Measurements from ENCODE around the gene SLC25A5. TPM values are rescaled to one million over a fixed set of nuclear protein-coding genes. Genes with fewer than 3 reads are reported as not detected.

SLC25A5 gene
- total and polyA plus RNA-seq, 3 donors from 2014 or later, result 172 to 246 (median 177) TPM

GRCh38 chrX:119442286-119442685 is 26.0 kb upstream of the SLC25A5 start:
- Histone ChIP-seq H3K36me3 (ENCODE audit: low read depth, missing control alignments) (no peaks in the 10 kb centered on the region), H3K4me3 (no peak overlapping the region), H3K27ac (no peak overlapping the region), H3K4me1 (no peaks in the 10 kb centered on the region), H3K27me3 (no peaks in the 10 kb centered on the region), H3K9me3 (no peaks in the 10 kb centered on the region)
- TF ChIP-seq CTCF (IDR thresholded peaks at IDR 0.05) (no peak), POLR2A (IDR thresholded peaks at IDR 0.05) (no peak)
- WGBS, 2 donors, result 63 to 65% methylated on average over 2 of the region's 2 CpGs
- no peak for DNase-seq
- intact Hi-C loops (cut with DNase I; ENCODE audit: low total_unique reads), result no loop called here

DNA sequence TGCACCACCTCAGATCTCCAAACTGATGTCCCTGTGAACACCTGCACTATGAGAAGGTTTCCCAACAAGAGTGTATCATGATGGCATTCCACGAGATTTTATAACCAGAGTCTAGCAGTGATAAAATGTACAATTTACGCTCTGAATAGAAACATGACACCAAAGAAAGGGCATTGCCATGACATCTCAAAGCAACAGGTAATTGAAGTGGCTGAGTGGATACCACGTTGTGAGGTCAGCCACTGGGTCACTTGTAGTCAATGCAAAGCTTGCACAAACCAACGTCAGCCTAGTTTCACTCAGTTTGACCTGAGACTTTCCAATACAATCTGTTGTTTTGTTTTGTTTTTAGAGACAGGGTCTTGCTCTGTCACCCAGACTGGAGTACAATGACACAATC is 15.0 kb upstream of the SLC25A5 start:
- 57 to 59% methylated on average over 2 to 4 of the region's 4 CpGs for WGBS, 2 donors
- intact Hi-C loops (cut with DNase I; ENCODE audit: low total_unique reads), result no loop called here
- Histone ChIP-seq H3K27me3 (no peaks in the 10 kb centered on the region), H3K4me3 (no peak overlapping the region), H3K36me3 (ENCODE audit: low read depth, missing control alignments) (no peaks in the 10 kb centered on the region), H3K9me3 (no peaks in the 10 kb centered on the region), H3K4me1 (no peaks in the 10 kb centered on the region), H3K27ac (no peak overlapping the region)
- TF ChIP-seq POLR2A (IDR thresholded peaks at IDR 0.05), result no peak
- TF ChIP-seq CTCF (IDR thresholded peaks at IDR 0.05), result no peak
- no peak for DNase-seq

GRCh38 chrX:119455264-119455663 is 13.0 kb upstream of the SLC25A5 start:
- no peak for DNase-seq
- intact Hi-C loops (cut with DNase I; ENCODE audit: low total_unique reads), result no loop called here
- H3K9me3 ChIP-seq, result no peaks in the 10 kb centered on the region
- H3K27ac ChIP-seq, result no peak overlapping the region
- 92 to 100% methylated on average over 1 of the region's 1 CpG for WGBS, 2 donors
- TF ChIP-seq CTCF (IDR thresholded peaks at IDR 0.05) (no peak), POLR2A (IDR thresholded peaks at IDR 0.05) (no peak)
- H3K27me3 ChIP-seq, result no peaks in the 10 kb centered on the region
- H3K4me1 ChIP-seq, result no peaks in the 10 kb centered on the region
- no peaks in the 10 kb centered on the region for H3K36me3 ChIP-seq (ENCODE audit: low read depth, missing control alignments)
- no peak overlapping the region for H3K4me3 ChIP-seq

GRCh38 chrX:119459181-119459580 is 9.1 kb upstream of the SLC25A5 start:
- H3K4me1 ChIP-seq, result no peaks in the 10 kb centered on the region
- H3K4me3 ChIP-seq, result no peak overlapping the region
- intact Hi-C loops (cut with DNase I; ENCODE audit: low total_unique reads), result no loop called here
- no peaks in the 10 kb centered on the region for H3K36me3 ChIP-seq (ENCODE audit: low read depth, missing control alignments)
- no peak for DNase-seq
- H3K27ac ChIP-seq, result no peak overlapping the region
- no peaks in the 10 kb centered on the region for H3K9me3 ChIP-seq
- WGBS, 2 donors, result 96 to 97% methylated on average over 4 of the region's 4 CpGs
- H3K27me3 ChIP-seq, result no peaks in the 10 kb centered on the region
- TF ChIP-seq CTCF (IDR thresholded peaks at IDR 0.05), result no peak
- no peak for TF ChIP-seq POLR2A (IDR thresholded peaks at IDR 0.05)

DNA sequence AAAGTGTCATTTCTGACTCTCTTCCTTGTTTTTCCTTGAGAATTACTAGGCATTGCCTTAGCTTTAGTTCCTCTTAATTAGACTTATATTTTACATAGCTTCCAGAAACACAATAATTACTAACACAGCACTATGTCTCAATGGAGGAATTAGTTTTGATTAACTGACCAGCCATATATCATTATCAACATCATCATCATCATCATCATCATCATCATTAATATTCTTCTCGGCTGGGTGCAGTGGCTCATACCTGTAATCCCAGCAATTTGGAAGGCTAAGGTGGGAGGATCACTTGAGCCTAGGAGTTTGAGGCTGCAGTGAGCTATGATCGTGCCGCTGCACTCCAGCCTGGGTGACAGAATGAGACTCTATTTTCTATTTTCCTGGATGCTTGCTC is 2.7 kb upstream of the SLC25A5 start:
- TF ChIP-seq CTCF (IDR thresholded peaks at IDR 0.05) (no peak), POLR2A (IDR thresholded peaks at IDR 0.05) (no peak)
- intact Hi-C loops (cut with DNase I; ENCODE audit: low total_unique reads), result no loop called here
- H3K27me3 ChIP-seq, result no peaks in the 10 kb centered on the region
- H3K4me1 ChIP-seq, result no peaks in the 10 kb centered on the region
- DNase-seq, result no peak
- H3K9me3 ChIP-seq, result no peaks in the 10 kb centered on the region
- H3K36me3 ChIP-seq (ENCODE audit: low read depth, missing control alignments), result no peaks in the 10 kb centered on the region
- no peak overlapping the region for H3K4me3 ChIP-seq
- 93 to 97% methylated on average over 3 of the region's 3 CpGs for WGBS, 2 donors
- H3K27ac ChIP-seq, result no peak overlapping the region

All from testis (tissue), 3 donors.